Stomach (tissue), 4 donors: ENCODE results near the gene CRB2.

Experiments used
- CTCF ChIP-seq, 7 experiments: fragments of 450-650 bp in 4 of 7; fragments of 200-600 bp in 3 of 7; sonication (generic) in 3 of 7; IDR thresholded peaks; one replicate each; pipeline ENCODE4 v1.5.1; 2016 to 2019; ENCODE audit warnings: antibody characterized with exemption in 7 of 7, control low read depth in 2 of 7, mild to moderate bottlenecking in 1 of 7
- EP300 ChIP-seq: sonication (generic); formaldehyde crosslinking; IDR thresholded peaks from one replicate; pipeline ENCODE4 v1.6.1; 2017; ENCODE audit warnings: antibody characterized with exemption
- POLR2A ChIP-seq, 4 donors: fragments of 450-650 bp; IDR thresholded peaks; one replicate each; pipeline ENCODE4 v1.6.1; 2016; ENCODE audit warnings: antibody characterized with exemption in 4 of 4, control low read depth in 2 of 4, mild to moderate bottlenecking in 1 of 4, moderate library complexity in 1 of 4
- POLR2AphosphoS5 ChIP-seq, 3 donors: sonication (generic); formaldehyde crosslinking; IDR thresholded peaks; one replicate each; pipeline ENCODE4 v1.6.1; 2016; ENCODE audit warnings: antibody characterized with exemption in 3 of 3

GRCh38 chr9:123372766-123373446, 16.9 kb downstream of the CRB2 start:
- TF ChIP-seq POLR2A (IDR thresholded peaks at IDR 0.05) (no peak), CTCF (IDR thresholded peaks at IDR 0.05) (no peak), POLR2AphosphoS5 (IDR thresholded peaks at IDR 0.05) (no peak), EP300 (no peak)
